Body of pancreas (tissue), 4 donors: ENCODE data around the gene PRR16. TPM values are rescaled to one million over a fixed set of nuclear protein-coding genes. Genes with fewer than 3 reads are reported as not detected.

Experiments used
- ATAC-seq: fragments of 150-250 bp; one replicate; pipeline ENCODE4 v1.9.1; 2016
- DNase-seq, 4 donors: peaks; one replicate each; pipeline ENCODE4 v3.0.0-alpha.2; 2019
- H3K27ac ChIP-seq, 4 donors: fragments of 200-600 bp; sonication (generic); 1 replicate in 3 of 4; 2 replicates in 1 of 4; pipeline versions ENCODE4 v1.5.1 to v1.6.1; 2016 to 2019; ENCODE audit warnings: mild to moderate bottlenecking in 1 of 4, mixed read lengths in 1 of 4, moderate library complexity in 1 of 4
- H3K27me3 ChIP-seq, 2 donors: fragments of 200-600 bp; sonication (generic); one replicate each; pipeline ENCODE4 v1.6.0; 2016; ENCODE audit warnings: mild to moderate bottlenecking in 1 of 2
- H3K36me3 ChIP-seq, 2 donors: fragments of 200-600 bp; sonication (generic); replicated peaks in 1 of 2; 2 replicates each; pipeline ENCODE4 v1.5.1; 2016; ENCODE audit warnings: low read depth in 2 of 2; ENCODE audit not compliant: insufficient read depth in 1 of 2
- H3K4me1 ChIP-seq: fragments of 200-600 bp; sonication (generic); one replicate; pipeline ENCODE4 v1.6.0; 2016
- H3K4me3 ChIP-seq, 2 donors: fragments of 200-600 bp; sonication (generic); 1 replicate in 1 of 2; 2 replicates in 1 of 2; pipeline ENCODE4 v1.5.1; 2016 to 2019
- H3K9me3 ChIP-seq, 3 donors: fragments of 200-600 bp; sonication (generic); 1 replicate in 2 of 3; 2 replicates in 1 of 3; pipeline ENCODE4 v1.5.1; 2016
- POLR2A ChIP-seq, 3 donors: fragments of 450-650 bp; IDR thresholded peaks; one replicate each; pipeline ENCODE4 v1.6.1; 2016; ENCODE audit warnings: antibody characterized with exemption in 3 of 3, mild to moderate bottlenecking in 2 of 3
- WGBS, 2 donors: methylation state at CpG; one replicate each; pipeline ENCODE4 v1.1.5; 2017; 5-methylcytosine and 5-hydroxymethylcytosine counted together
- intact Hi-C: fragments of 100-400 bp; cut with DNase I; formaldehyde crosslinking; loops from one replicate; pipeline ENCODE4 v1.15.1; 2023
- total RNA-seq, 2 donors: library from RNA; depleted of rRNA; stranded (reverse); fragments of >200 nt; gene quantifications; one replicate each; pipeline ENCODE4 v1.1.0, GENCODE V29; 2016
- TF ChIP-seq, protein P1 (sequence below), 7 experiments: fragments of 450-650 bp in 4 of 7; fragments of 200-600 bp in 3 of 7; sonication (generic) in 3 of 7; IDR thresholded peaks; one replicate each; pipeline ENCODE4 v1.5.1; 2016 to 2019; ENCODE audit warnings: antibody characterized with exemption in 7 of 7

Gene PRR16
- total RNA-seq, 2 donors from 2014 or later, result 0.78 to 0.99 TPM

DNA sequence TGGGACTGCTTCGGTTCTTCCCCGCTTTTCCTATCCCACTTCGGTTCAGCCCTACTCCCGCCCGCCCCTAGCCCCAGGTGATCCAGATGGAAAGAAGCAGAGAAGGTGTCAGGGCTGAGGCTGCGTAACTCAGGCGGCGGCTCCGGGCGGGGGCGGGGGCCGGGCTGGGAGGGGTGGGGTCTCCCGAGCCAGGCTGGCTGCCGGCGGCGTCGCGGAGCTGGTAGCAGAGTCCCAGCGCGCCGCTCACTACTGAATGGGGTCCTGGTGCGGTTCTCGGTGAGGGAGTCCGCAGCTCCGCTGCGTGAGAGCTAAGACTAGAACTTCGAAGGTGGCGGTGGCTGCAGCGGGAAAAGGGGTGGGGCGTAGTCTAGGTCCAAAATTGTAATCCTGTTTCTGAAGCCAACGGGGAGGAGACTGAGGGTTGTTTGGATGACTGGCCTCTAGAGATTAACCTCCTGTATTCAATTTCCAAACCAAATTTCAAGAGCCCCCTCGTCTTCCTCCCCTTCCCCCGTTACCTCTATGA is 1.4 kb downstream of the PRR16 start:
- no peaks in the 10 kb centered on the region for H3K27me3 ChIP-seq
- H3K36me3 ChIP-seq, result no peaks in the 10 kb centered on the region
- peak; percentile 15 to 38 (median 19) for DNase-seq
- 1 to 4% methylated on average over 9 to 32 of the region's 33 CpGs for WGBS, 2 donors
- peak overlapping the region in 1 of 2 donors; percentile 11 for H3K4me3 ChIP-seq
- no peak overlapping the region for H3K27ac ChIP-seq
- TF ChIP-seq POLR2A (IDR thresholded peaks at IDR 0.05), result no peak
- TF ChIP-seq, protein P1, sequence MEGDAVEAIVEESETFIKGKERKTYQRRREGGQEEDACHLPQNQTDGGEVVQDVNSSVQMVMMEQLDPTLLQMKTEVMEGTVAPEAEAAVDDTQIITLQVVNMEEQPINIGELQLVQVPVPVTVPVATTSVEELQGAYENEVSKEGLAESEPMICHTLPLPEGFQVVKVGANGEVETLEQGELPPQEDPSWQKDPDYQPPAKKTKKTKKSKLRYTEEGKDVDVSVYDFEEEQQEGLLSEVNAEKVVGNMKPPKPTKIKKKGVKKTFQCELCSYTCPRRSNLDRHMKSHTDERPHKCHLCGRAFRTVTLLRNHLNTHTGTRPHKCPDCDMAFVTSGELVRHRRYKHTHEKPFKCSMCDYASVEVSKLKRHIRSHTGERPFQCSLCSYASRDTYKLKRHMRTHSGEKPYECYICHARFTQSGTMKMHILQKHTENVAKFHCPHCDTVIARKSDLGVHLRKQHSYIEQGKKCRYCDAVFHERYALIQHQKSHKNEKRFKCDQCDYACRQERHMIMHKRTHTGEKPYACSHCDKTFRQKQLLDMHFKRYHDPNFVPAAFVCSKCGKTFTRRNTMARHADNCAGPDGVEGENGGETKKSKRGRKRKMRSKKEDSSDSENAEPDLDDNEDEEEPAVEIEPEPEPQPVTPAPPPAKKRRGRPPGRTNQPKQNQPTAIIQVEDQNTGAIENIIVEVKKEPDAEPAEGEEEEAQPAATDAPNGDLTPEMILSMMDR (IDR thresholded peaks at IDR 0.05), result no peak
- intact Hi-C loops, result no loop called here
- peaks cover 19% of the 10 kb centered on the region for H3K4me1 ChIP-seq
- peak; percentile 39 for ATAC-seq
- no peaks in the 10 kb centered on the region for H3K9me3 ChIP-seq

DNA sequence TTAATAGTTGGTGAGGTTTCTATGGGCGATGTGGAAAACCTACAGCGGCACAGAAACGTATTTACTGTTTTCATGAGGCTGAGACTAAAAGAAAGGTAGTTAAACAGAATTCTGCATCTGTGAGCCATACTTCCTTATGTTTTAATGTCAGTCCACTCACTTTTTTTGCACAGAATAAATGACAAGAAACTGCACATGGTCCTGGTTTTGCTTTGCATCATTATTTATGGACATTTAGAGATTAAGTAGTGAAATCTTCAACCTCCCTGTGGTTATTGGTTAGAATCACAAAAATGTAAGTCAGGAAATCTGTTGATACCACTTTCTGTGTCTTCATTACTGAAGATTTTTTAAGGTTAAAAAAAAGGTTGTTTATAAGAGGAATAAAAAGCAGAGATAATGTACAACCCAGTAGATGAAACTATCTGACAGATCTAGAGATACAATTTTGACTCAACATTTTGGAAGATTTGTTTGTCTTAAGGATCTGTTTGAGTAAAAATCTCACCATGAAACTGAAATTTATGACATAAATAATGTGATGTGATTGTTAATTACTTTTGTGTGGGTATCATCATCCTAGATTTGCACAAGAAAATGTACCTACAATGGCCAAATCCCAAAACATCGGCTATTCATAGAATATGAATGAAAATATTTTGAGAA is 2.4 kb downstream of the PRR16 start:
- Histone ChIP-seq H3K9me3 (no peaks in the 10 kb centered on the region), H3K27me3 (no peaks in the 10 kb centered on the region), H3K36me3 (no peaks in the 10 kb centered on the region), H3K27ac (no peak overlapping the region), H3K4me3 (no peak overlapping the region), H3K4me1 (peaks cover 19% of the 10 kb centered on the region)
- TF ChIP-seq, protein P1 (IDR thresholded peaks at IDR 0.05), result no peak
- TF ChIP-seq POLR2A (IDR thresholded peaks at IDR 0.05), result no peak
- DNase-seq (no peak), ATAC-seq (no peak)
- 69 to 70% methylated on average over 4 of the region's 4 CpGs for WGBS, 2 donors
- intact Hi-C loops, result no loop called here

DNA sequence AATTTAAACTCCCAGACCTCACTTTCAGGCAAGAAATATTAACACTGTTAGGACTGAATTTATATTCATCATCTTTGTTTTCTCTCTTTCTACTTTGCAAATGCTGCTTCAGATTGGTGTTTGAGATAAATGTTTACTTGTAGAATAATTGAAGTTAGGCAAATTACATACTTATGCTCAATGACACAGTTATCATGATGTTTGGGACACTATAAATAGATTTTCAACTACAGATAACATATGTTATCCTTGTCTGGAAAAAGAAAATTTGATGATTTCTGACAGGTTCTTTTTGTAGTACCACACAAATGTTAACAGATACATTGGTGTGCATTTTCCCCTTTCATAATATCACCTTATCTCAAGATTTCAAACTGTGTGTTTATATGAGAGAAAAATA is 7.9 kb downstream of the PRR16 start:
- TF ChIP-seq, protein P1 (IDR thresholded peaks at IDR 0.05), result no peak
- TF ChIP-seq POLR2A (IDR thresholded peaks at IDR 0.05), result no peak
- H3K36me3 ChIP-seq, result no peaks in the 10 kb centered on the region
- no peak overlapping the region for H3K4me3 ChIP-seq
- intact Hi-C loops, result no loop called here
- no peaks in the 10 kb centered on the region for H3K4me1 ChIP-seq
- no peak overlapping the region for H3K27ac ChIP-seq
- no peak for DNase-seq
- no peak for ATAC-seq
- no peaks in the 10 kb centered on the region for H3K27me3 ChIP-seq
- H3K9me3 ChIP-seq, result no peaks in the 10 kb centered on the region

DNA sequence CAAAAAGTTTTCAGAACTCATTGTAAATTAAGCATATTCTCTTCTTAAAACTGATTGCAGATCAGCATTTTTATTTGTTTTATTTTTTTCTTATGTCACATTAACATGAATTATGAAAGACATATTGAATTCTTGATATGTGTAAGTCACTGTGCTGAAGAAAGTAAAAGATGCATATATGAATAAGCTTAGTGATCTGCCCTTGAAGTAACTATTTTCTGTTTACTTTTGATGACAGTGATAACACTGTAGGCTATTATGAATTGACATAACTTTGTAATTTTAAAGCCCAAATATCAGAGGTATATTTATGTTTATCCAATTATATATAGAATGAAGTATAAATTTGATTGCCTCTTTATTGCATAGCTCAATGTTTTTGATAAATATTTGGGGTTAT is 8.8 kb downstream of the PRR16 start:
- no peak for TF ChIP-seq POLR2A (IDR thresholded peaks at IDR 0.05)
- Histone ChIP-seq H3K9me3 (no peaks in the 10 kb centered on the region), H3K4me1 (no peaks in the 10 kb centered on the region), H3K4me3 (no peak overlapping the region), H3K36me3 (no peaks in the 10 kb centered on the region), H3K27ac (no peak overlapping the region), H3K27me3 (no peaks in the 10 kb centered on the region)
- intact Hi-C loops, result no loop called here
- DNase-seq (no peak), ATAC-seq (no peak)

DNA sequence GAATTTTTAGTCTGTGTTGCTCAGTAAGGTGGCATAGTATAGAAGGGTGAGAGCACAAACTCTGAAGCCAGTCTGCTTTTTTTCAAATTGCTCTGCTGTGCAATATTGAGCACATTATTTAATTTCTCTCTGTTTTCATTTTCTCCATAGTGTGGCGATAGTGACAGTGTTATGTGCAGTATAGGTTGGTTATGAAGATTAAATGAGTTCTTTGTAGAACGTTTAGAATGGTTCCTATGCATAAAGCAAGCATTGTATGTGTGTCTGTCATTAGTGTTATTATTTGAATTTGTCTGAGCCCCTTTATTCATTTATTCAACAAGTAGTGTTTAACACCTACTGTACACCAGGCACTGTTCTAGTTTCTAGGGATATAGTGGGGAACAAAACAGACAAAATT is 9.2 kb downstream of the PRR16 start:
- ATAC-seq, result no peak
- no peaks in the 10 kb centered on the region for H3K4me1 ChIP-seq
- intact Hi-C loops, result no loop called here
- no peaks in the 10 kb centered on the region for H3K36me3 ChIP-seq
- H3K9me3 ChIP-seq, result no peaks in the 10 kb centered on the region
- H3K27ac ChIP-seq, result no peak overlapping the region
- no peak overlapping the region for H3K4me3 ChIP-seq
- no peak for DNase-seq
- WGBS, 2 donors, result 48 to 49% methylated on average over 2 of the region's 2 CpGs
- TF ChIP-seq POLR2A (IDR thresholded peaks at IDR 0.05), result no peak
- TF ChIP-seq, protein P1 (IDR thresholded peaks at IDR 0.05), result no peak
- no peaks in the 10 kb centered on the region for H3K27me3 ChIP-seq
